Inferior parietal cortex (tissue), 1 donor: ENCODE data around the gene ZFP90.
"Not testable (repeated sequence)": the region's sequence is repeated elsewhere in the genome, so short reads cannot be mapped to it uniquely, and the experiment has no call there.

Source experiments
- DNase-seq: peaks from one replicate; pipeline ENCODE4 v3.0.0-alpha.2; 2016; ENCODE audit errors: extremely low spot score

The ZFP90 gene

GRCh38 chr16:68517606-68518166 lies 21.4 kb upstream of the ZFP90 start:
- DNase-seq = no peak

GRCh38 chr16:68519225-68519745 lies 19.8 kb upstream of the ZFP90 start:
- no peak for DNase-seq

- DNase-seq = peak; percentile 83
Measured at GRCh38 chr16:68520649-68521086, 18.4 kb upstream of the ZFP90 start.

GRCh38 chr16:68524069-68524820 lies 14.8 kb upstream of the ZFP90 start:
- DNase-seq = no peak

- DNase-seq = no peak
Measured at GRCh38 chr16:68526143-68526781, 12.8 kb upstream of the ZFP90 start.

GRCh38 chr16:68526782-68527145 lies 12.3 kb upstream of the ZFP90 start:
- DNase-seq = no peak

GRCh38 chr16:68528233-68528632 lies 10.9 kb upstream of the ZFP90 start:
- no peak for DNase-seq

GRCh38 chr16:68528686-68529379 lies 10.3 kb upstream of the ZFP90 start:
- DNase-seq = peak; percentile 91

- no peak for DNase-seq
Measured at GRCh38 chr16:68529608-68529930, 9.5 kb upstream of the ZFP90 start.

GRCh38 chr16:68529931-68530701 lies 9.0 kb upstream of the ZFP90 start:
- DNase-seq = peak; percentile 87

GRCh38 chr16:68533937-68534336 lies 5.2 kb upstream of the ZFP90 start:
- DNase-seq = no peak

GRCh38 chr16:68535331-68535730 lies 3.8 kb upstream of the ZFP90 start:
- no peak for DNase-seq

GRCh38 chr16:68539711-68540239 lies 684 bp downstream of the ZFP90 start:
- peak; percentile 5 for DNase-seq

- no peak for DNase-seq
Measured at GRCh38 chr16:68548947-68549346, 9.9 kb downstream of the ZFP90 start.

GRCh38 chr16:68553186-68553585 lies 14.1 kb downstream of the ZFP90 start:
- DNase-seq = no peak

- DNase-seq = not testable (repeated sequence)
Measured at GRCh38 chr16:68560341-68560740, 21.2 kb downstream of the ZFP90 start.

GRCh38 chr16:68563631-68564381 lies 24.7 kb downstream of the ZFP90 start:
- no peak for DNase-seq

- no peak for DNase-seq
Measured at GRCh38 chr16:68564382-68564985, 25.4 kb downstream of the ZFP90 start.

- DNase-seq = no peak
Measured at GRCh38 chr16:68574479-68574878, 35.4 kb downstream of the ZFP90 start.

GRCh38 chr16:68575082-68575481 lies 36.0 kb downstream of the ZFP90 start:
- DNase-seq = no peak
